ENCODE data around the gene TRIM71.

TRIM71 gene

DNA sequence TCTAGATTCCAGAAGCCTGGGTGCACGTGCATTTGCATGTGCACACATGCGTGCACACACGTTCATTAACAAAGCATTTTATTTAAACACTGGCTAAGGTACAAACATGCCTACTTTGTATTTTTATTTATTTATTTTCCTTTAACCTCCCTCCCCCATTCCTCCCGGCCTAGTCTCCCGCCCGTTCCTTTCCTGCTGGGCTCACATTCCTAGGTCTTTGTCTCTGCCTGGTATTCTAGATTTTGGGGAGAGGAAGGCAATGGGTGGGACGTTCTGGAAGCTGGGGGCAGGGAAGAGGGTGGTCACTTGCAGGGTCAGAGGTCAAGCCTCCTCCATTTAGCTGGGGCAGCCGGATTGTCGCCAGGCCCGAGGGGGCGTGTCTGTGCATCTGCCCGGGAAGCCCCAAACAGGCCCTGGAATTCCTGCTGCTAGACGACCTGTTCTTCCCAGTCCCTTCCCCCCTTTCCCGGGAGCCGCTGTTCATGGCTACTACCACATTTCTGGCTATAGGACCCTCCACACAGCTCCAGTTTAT is 51.8 kb downstream of the TRIM71 start:
- H4K20me1 ChIP-seq (ENCODE audit: low read depth, low read length): no peaks in the 10 kb centered on the region
- TF ChIP-seq, protein P1, sequence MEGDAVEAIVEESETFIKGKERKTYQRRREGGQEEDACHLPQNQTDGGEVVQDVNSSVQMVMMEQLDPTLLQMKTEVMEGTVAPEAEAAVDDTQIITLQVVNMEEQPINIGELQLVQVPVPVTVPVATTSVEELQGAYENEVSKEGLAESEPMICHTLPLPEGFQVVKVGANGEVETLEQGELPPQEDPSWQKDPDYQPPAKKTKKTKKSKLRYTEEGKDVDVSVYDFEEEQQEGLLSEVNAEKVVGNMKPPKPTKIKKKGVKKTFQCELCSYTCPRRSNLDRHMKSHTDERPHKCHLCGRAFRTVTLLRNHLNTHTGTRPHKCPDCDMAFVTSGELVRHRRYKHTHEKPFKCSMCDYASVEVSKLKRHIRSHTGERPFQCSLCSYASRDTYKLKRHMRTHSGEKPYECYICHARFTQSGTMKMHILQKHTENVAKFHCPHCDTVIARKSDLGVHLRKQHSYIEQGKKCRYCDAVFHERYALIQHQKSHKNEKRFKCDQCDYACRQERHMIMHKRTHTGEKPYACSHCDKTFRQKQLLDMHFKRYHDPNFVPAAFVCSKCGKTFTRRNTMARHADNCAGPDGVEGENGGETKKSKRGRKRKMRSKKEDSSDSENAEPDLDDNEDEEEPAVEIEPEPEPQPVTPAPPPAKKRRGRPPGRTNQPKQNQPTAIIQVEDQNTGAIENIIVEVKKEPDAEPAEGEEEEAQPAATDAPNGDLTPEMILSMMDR (IDR thresholded peaks at IDR 0.05; ENCODE audit: insufficient read depth, low read length, poor library complexity, severe bottlenecking): no peak
- no peak for TF ChIP-seq EZH2phosphoT487 (conservative IDR thresholded peaks at IDR 0.05; ENCODE audit: low read length)
- H3K9ac ChIP-seq (ENCODE audit: low read length): no peak overlapping the region
- H2AFZ ChIP-seq (ENCODE audit: low read depth, low read length, severe bottlenecking): no peak overlapping the region
- no peaks in the 10 kb centered on the region for H3K9me2 ChIP-seq (replicated peaks; ENCODE audit: insufficient read depth, low read length)
- no peaks in the 10 kb centered on the region for H3K9me3 ChIP-seq (ENCODE audit: insufficient read depth, low read length)
- H3K4me2 ChIP-seq (ENCODE audit: low read depth, low read length, poor library complexity, severe bottlenecking): no peak overlapping the region
- H3K27ac ChIP-seq (ENCODE audit: low read depth, low read length): no peak overlapping the region
- no peaks in the 10 kb centered on the region for H3K79me2 ChIP-seq (ENCODE audit: insufficient read depth, low read length)
- no peaks in the 10 kb centered on the region for H3K27me3 ChIP-seq (ENCODE audit: low read length)
- no peaks in the 10 kb centered on the region for H3K36me3 ChIP-seq (ENCODE audit: low read length)
- no peaks in the 10 kb centered on the region for H3F3A ChIP-seq (ENCODE audit: insufficient read depth)
- no peak overlapping the region for H3K4me3 ChIP-seq (ENCODE audit: insufficient read depth, low read length, poor library complexity, severe bottlenecking)

DNA sequence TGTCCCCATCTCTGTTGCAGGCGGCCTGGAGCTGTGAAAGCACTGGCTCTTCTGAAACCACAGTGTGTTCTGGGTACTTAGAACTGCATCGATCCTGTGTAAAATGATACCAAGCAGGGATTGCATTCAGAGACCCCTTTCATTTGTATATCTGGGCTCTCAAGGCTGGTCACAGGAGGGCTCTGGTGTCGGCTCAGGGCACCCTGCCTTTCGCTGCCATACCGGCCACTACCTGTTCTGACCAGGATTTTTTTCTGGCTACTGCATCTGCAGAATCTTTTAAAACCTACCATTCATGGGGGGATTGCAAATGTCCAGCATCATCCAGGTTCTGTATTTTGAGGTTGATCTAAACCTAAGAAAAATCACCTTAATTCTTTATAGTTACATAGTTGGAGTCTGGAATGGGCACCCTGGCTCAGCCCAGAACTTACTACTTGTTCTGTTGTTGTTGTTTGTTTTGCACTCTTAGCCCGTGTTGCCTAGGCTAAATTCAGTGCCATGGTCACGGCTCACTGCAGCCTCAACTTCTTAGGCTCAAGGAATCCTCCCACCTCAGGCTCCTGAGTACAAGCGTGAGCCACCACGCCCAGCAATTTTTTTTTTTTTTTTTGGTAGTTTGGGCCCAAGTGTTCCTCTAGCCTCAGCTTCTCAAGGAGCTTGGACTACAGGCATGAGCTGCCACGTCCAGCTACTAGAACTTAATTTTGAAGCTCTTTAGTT is 52.7 kb downstream of the TRIM71 start:
- Histone ChIP-seq H3K9ac (ENCODE audit: low read length) (no peak overlapping the region), H3K36me3 (ENCODE audit: low read length) (no peaks in the 10 kb centered on the region), H3K4me2 (ENCODE audit: low read depth, low read length, poor library complexity, severe bottlenecking) (no peak overlapping the region), H3K9me3 (ENCODE audit: insufficient read depth, low read length) (no peaks in the 10 kb centered on the region), H3K27ac (ENCODE audit: low read depth, low read length) (no peak overlapping the region), H3F3A (ENCODE audit: insufficient read depth) (no peaks in the 10 kb centered on the region), H3K4me3 (ENCODE audit: insufficient read depth, low read length, poor library complexity, severe bottlenecking) (no peak overlapping the region), H3K79me2 (ENCODE audit: insufficient read depth, low read length) (no peaks in the 10 kb centered on the region), H3K9me2 (replicated peaks; ENCODE audit: insufficient read depth, low read length) (no peaks in the 10 kb centered on the region), H2AFZ (ENCODE audit: low read depth, low read length, severe bottlenecking) (no peak overlapping the region), H4K20me1 (ENCODE audit: low read depth, low read length) (no peaks in the 10 kb centered on the region), H3K27me3 (ENCODE audit: low read length) (no peaks in the 10 kb centered on the region)
- TF ChIP-seq EZH2phosphoT487 (conservative IDR thresholded peaks at IDR 0.05; ENCODE audit: low read length): no peak
- TF ChIP-seq, protein P1 (IDR thresholded peaks at IDR 0.05; ENCODE audit: insufficient read depth, low read length, poor library complexity, severe bottlenecking): no peak

DNA sequence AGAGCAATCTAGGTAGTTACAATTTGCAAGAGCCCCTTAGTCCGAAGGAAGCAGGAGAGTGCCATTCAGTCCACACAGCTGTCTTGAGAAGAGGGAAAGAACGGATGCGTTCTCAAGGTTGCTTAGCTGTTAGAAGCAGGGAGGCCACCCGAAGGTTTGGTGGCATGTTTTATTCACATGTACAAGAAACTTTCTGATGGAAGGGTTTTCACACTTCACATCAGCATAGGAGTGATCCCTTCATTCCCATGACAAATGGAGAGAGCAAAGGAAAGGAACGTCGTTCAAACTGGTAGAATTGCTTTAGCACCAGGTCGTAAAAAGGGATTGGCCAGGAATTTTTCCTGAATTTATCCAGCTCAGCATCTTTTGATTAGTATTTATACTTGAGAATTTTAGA is 53.5 kb downstream of the TRIM71 start:
- H4K20me1 ChIP-seq (ENCODE audit: low read depth, low read length): no peaks in the 10 kb centered on the region
- no peaks in the 10 kb centered on the region for H3K79me2 ChIP-seq (ENCODE audit: insufficient read depth, low read length)

More for the DNA sequence above, 53.5 kb downstream of the TRIM71 start:
- Histone ChIP-seq H3K9ac (ENCODE audit: low read length) (no peak overlapping the region), H3K27me3 (ENCODE audit: low read length) (no peaks in the 10 kb centered on the region), H2AFZ (ENCODE audit: low read depth, low read length, severe bottlenecking) (no peak overlapping the region), H3K9me2 (replicated peaks; ENCODE audit: insufficient read depth, low read length) (no peaks in the 10 kb centered on the region), H3F3A (ENCODE audit: insufficient read depth) (no peaks in the 10 kb centered on the region), H3K4me3 (ENCODE audit: insufficient read depth, low read length, poor library complexity, severe bottlenecking) (no peak overlapping the region), H3K9me3 (ENCODE audit: insufficient read depth, low read length) (no peaks in the 10 kb centered on the region), H3K4me2 (ENCODE audit: low read depth, low read length, poor library complexity, severe bottlenecking) (no peak overlapping the region), H3K27ac (ENCODE audit: low read depth, low read length) (no peak overlapping the region), H3K36me3 (ENCODE audit: low read length) (no peaks in the 10 kb centered on the region)
- TF ChIP-seq EZH2phosphoT487 (conservative IDR thresholded peaks at IDR 0.05; ENCODE audit: low read length): no peak
- TF ChIP-seq, protein P1 (IDR thresholded peaks at IDR 0.05; ENCODE audit: insufficient read depth, low read length, poor library complexity, severe bottlenecking): no peak
